Stomach (tissue), 4 donors: ENCODE data around the gene PDE4D.
"Not testable (repeated sequence)": the region's sequence is repeated elsewhere in the genome, so short reads cannot be mapped to it uniquely, and the experiment has no call there.

Source experiments
- EP300 ChIP-seq: sonication (generic); formaldehyde crosslinking; IDR thresholded peaks from one replicate; pipeline ENCODE4 v1.6.1; 2017; ENCODE audit warnings: antibody characterized with exemption
- POLR2A ChIP-seq, 4 donors: fragments of 450-650 bp; IDR thresholded peaks; one replicate each; pipeline ENCODE4 v1.6.1; 2016; ENCODE audit warnings: antibody characterized with exemption in 4 of 4, control low read depth in 2 of 4, mild to moderate bottlenecking in 1 of 4, moderate library complexity in 1 of 4
- POLR2AphosphoS5 ChIP-seq, 3 donors: sonication (generic); formaldehyde crosslinking; IDR thresholded peaks; one replicate each; pipeline ENCODE4 v1.6.1; 2016; ENCODE audit warnings: antibody characterized with exemption in 3 of 3
- TF ChIP-seq, protein P1 (sequence below), 7 experiments: fragments of 450-650 bp in 4 of 7; fragments of 200-600 bp in 3 of 7; sonication (generic) in 3 of 7; IDR thresholded peaks; one replicate each; pipeline ENCODE4 v1.5.1; 2016 to 2019; ENCODE audit warnings: antibody characterized with exemption in 7 of 7, control low read depth in 2 of 7, mild to moderate bottlenecking in 1 of 7

DNA sequence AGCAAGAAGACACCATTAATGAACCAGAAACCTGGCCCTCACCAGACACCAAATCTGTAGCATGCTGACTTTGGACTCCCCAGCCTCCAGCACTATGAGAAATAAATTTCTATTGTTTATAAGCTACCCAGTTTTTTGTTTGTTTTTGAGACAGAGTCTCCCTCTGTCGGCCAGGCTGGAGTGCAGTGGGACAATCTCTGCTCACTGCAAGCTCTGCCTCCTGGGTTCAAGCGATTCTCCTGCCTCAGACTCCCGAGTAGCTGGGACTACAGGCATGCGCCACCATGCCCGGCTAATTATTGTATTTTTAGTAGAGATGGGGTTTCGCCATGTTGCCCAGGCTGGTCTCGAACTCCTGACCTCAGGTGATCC, 227.7 kb downstream of the PDE4D start:
- TF ChIP-seq POLR2A (IDR thresholded peaks at IDR 0.05); EP300; POLR2AphosphoS5 (IDR thresholded peaks at IDR 0.05): not testable (repeated sequence)
- TF ChIP-seq, protein P1, sequence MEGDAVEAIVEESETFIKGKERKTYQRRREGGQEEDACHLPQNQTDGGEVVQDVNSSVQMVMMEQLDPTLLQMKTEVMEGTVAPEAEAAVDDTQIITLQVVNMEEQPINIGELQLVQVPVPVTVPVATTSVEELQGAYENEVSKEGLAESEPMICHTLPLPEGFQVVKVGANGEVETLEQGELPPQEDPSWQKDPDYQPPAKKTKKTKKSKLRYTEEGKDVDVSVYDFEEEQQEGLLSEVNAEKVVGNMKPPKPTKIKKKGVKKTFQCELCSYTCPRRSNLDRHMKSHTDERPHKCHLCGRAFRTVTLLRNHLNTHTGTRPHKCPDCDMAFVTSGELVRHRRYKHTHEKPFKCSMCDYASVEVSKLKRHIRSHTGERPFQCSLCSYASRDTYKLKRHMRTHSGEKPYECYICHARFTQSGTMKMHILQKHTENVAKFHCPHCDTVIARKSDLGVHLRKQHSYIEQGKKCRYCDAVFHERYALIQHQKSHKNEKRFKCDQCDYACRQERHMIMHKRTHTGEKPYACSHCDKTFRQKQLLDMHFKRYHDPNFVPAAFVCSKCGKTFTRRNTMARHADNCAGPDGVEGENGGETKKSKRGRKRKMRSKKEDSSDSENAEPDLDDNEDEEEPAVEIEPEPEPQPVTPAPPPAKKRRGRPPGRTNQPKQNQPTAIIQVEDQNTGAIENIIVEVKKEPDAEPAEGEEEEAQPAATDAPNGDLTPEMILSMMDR (IDR thresholded peaks at IDR 0.05) = not testable (repeated sequence)
